Kidney epithelial cell (primary cell): ENCODE measurements around the gene ZNF816. TPM values are rescaled to one million over a fixed set of nuclear protein-coding genes. Genes with fewer than 3 reads are reported as not detected.

Experiments
- DNase-seq: peaks from one replicate; pipeline ENCODE4 v3.0.0-alpha.2; 2010; ENCODE audit warnings: low read depth
- H3K27me3 ChIP-seq: 2 replicates; pipeline ENCODE4 v1.6.0; 2011; ENCODE audit warnings: low read length; ENCODE audit not compliant: control insufficient read depth, insufficient read depth
- H3K36me3 ChIP-seq: 2 replicates; pipeline ENCODE4 v1.5.1; 2011; ENCODE audit warnings: low read length; ENCODE audit not compliant: control insufficient read depth, insufficient read depth
- H3K4me3 ChIP-seq: 2 replicates; pipeline ENCODE4 v1.5.1; 2011; ENCODE audit warnings: low read depth, mild to moderate bottlenecking, control low read depth, low read length
- CTCF ChIP-seq: IDR thresholded peaks from 2 replicates; pipeline ENCODE4 v1.5.1; 2011; ENCODE audit warnings: mild to moderate bottlenecking, moderate library complexity, low read length, control low read depth, inconsistent platforms; ENCODE audit not compliant: insufficient read depth, poor library complexity, severe bottlenecking
- total RNA-seq: library from RNA; depleted of rRNA; stranded (reverse); fragments of >200 nt; gene quantifications from 2 replicates; pipeline ENCODE4 v1.2.3, GENCODE V29; 2015

Gene ZNF816
- total RNA-seq, 1 donor from 2014 or later = 12.8 TPM

GRCh38 chr19:52981329-52981728 is 18.6 kb upstream of the ZNF816 start:
- no peak for TF ChIP-seq CTCF
- no peaks in the 10 kb centered on the region for H3K36me3 ChIP-seq
- no peaks in the 10 kb centered on the region for H3K27me3 ChIP-seq
- no peak overlapping the region for H3K4me3 ChIP-seq
- DNase-seq = no peak

GRCh38 chr19:52967772-52968171 is 5.1 kb upstream of the ZNF816 start:
- no peak for DNase-seq
- TF ChIP-seq CTCF = no peak
- H3K36me3 ChIP-seq = no peaks in the 10 kb centered on the region
- no peak overlapping the region for H3K4me3 ChIP-seq
- no peaks in the 10 kb centered on the region for H3K27me3 ChIP-seq

GRCh38 chr19:52963247-52963618 is 552 bp upstream of the ZNF816 start:
- DNase-seq = no peak
- TF ChIP-seq CTCF = no peak
- Histone ChIP-seq H3K27me3 (no peaks in the 10 kb centered on the region), H3K4me3 (peak overlapping the region; percentile 65), H3K36me3 (no peaks in the 10 kb centered on the region)

GRCh38 chr19:52961981-52962380 is 700 bp downstream of the ZNF816 start:
- Histone ChIP-seq H3K4me3 (peak overlapping the region; percentile 65), H3K36me3 (peaks cover 3% of the 10 kb centered on the region), H3K27me3 (no peaks in the 10 kb centered on the region)
- no peak for TF ChIP-seq CTCF
- DNase-seq = no peak

- peaks cover 3% of the 10 kb centered on the region for H3K36me3 ChIP-seq
- H3K27me3 ChIP-seq = no peaks in the 10 kb centered on the region
- H3K4me3 ChIP-seq = no peak overlapping the region
- no peak for TF ChIP-seq CTCF
- DNase-seq = no peak
Observed at GRCh38 chr19:52959613-52960295, 2.9 kb downstream of the ZNF816 start.

- no peak for DNase-seq
Observed at GRCh38 chr19:52957591-52957990, 5.1 kb downstream of the ZNF816 start.

More at GRCh38 chr19:52957591-52957990, 5.1 kb downstream of the ZNF816 start:
- no peaks in the 10 kb centered on the region for H3K27me3 ChIP-seq
- no peak overlapping the region for H3K4me3 ChIP-seq
- peaks cover 3% of the 10 kb centered on the region for H3K36me3 ChIP-seq
- no peak for TF ChIP-seq CTCF
